Stomach (tissue), 9 donors: Measurements from ENCODE around the gene PRKCQ. TPM values are rescaled to one million over a fixed set of nuclear protein-coding genes. Genes with fewer than 3 reads are reported as not detected.

Experiments used
- DNase-seq, 2 donors: peaks; one replicate each; pipeline versions ENCODE4 v3.0.0 to v3.0.0-alpha.2; 2013 to 2019
- H3K27ac ChIP-seq, 5 donors: fragments of 200-600 bp in 4 of 5; sonication (generic) in 4 of 5; one replicate each; pipeline ENCODE4 v1.5.1; 2013 to 2019; ENCODE audit warnings: mild to moderate bottlenecking in 1 of 5, moderate library complexity in 1 of 5
- H3K27me3 ChIP-seq, 3 donors: fragments of 200-600 bp; sonication (generic); one replicate each; pipeline ENCODE4 v1.5.1; 2017 to 2019; ENCODE audit warnings: mixed run types in 1 of 3
- H3K36me3 ChIP-seq, 4 donors: fragments of 200-600 bp; sonication (generic); 1 replicate in 3 of 4; 2 replicates in 1 of 4; pipeline ENCODE4 v1.5.1; 2016 to 2019
- H3K4me1 ChIP-seq, 4 donors: fragments of 200-600 bp; sonication (generic); one replicate each; pipeline ENCODE4 v1.5.1; 2016 to 2019
- H3K4me3 ChIP-seq, 4 donors: fragments of 200-600 bp; sonication (generic) in 3 of 4; one replicate each; pipeline ENCODE4 v1.5.1; 2016 to 2019; ENCODE audit warnings: mild to moderate bottlenecking in 1 of 4
- H3K9me3 ChIP-seq, 4 donors: fragments of 200-600 bp; sonication (generic); one replicate each; pipeline ENCODE4 v1.5.1; 2016 to 2019
- CTCF ChIP-seq, 7 experiments: fragments of 450-650 bp in 4 of 7; fragments of 200-600 bp in 3 of 7; sonication (generic) in 3 of 7; IDR thresholded peaks; one replicate each; pipeline ENCODE4 v1.5.1; 2016 to 2019; ENCODE audit warnings: antibody characterized with exemption in 7 of 7, control low read depth in 2 of 7, mild to moderate bottlenecking in 1 of 7
- EP300 ChIP-seq: sonication (generic); formaldehyde crosslinking; IDR thresholded peaks from one replicate; pipeline ENCODE4 v1.6.1; 2017; ENCODE audit warnings: antibody characterized with exemption
- POLR2A ChIP-seq, 4 donors: fragments of 450-650 bp; IDR thresholded peaks; one replicate each; pipeline ENCODE4 v1.6.1; 2016; ENCODE audit warnings: antibody characterized with exemption in 4 of 4, control low read depth in 2 of 4, mild to moderate bottlenecking in 1 of 4, moderate library complexity in 1 of 4
- POLR2AphosphoS5 ChIP-seq, 3 donors: sonication (generic); formaldehyde crosslinking; IDR thresholded peaks; one replicate each; pipeline ENCODE4 v1.6.1; 2016; ENCODE audit warnings: antibody characterized with exemption in 3 of 3
- WGBS, 5 donors: extraction: QIAGEN DNeasy Blood & Tissue Kit in 3 of 5; methylation state at CpG; one replicate each; pipeline versions ENCODE4 v1.1.5 to v1.1.7; 2013 to 2018; 5-methylcytosine and 5-hydroxymethylcytosine counted together
- intact Hi-C: fragments of 100-400 bp; cut with DNase I; formaldehyde crosslinking; loops from one replicate; pipeline ENCODE4 v1.15.1; 2023; ENCODE audit warnings: low total_unique reads
- polyA plus RNA-seq, 3 donors: library from polyadenylated mRNA; stranded (reverse); fragments of 200-250 nt; gene quantifications; one replicate each; pipeline ENCODE4 v1.2.3, GENCODE V29; 2013
- total RNA-seq, 5 donors: library from RNA; depleted of rRNA; stranded (reverse); fragments of >200 nt; gene quantifications; one replicate each; pipeline versions ENCODE4 v1.1.0 to v1.2.3, GENCODE V29; 2014 to 2016
- donor health status: healthy with polysubstance abuse.
- donor health status: Bipolar disorder and iron deficiency.
- donor health status: healthy.

Gene PRKCQ
- total and polyA plus RNA-seq, 8 donors: 0.25 to 5.1 (median 0.63) TPM; not detected in 1

- Histone ChIP-seq H3K9me3 (no peaks in the 10 kb centered on the region), H3K4me1 (peaks cover 0 to under 1% (median 0%) of the 10 kb centered on the region in 4 donors), H3K27ac (no peak overlapping the region), H3K36me3 (no peaks in the 10 kb centered on the region), H3K27me3 (no peaks in the 10 kb centered on the region), H3K4me3 (no peak overlapping the region)
- WGBS, 5 donors: 60 to 72% (median 64%) methylated on average over 5 of the region's 5 CpGs
- peak in 1 of 2 donors; percentile 21 for DNase-seq
- TF ChIP-seq CTCF (IDR thresholded peaks at IDR 0.05): no peak
- intact Hi-C loops: no loop called here
Measured at GRCh38 chr10:6537770-6538169, 42.3 kb downstream of the PRKCQ start.

GRCh38 chr10:6536102-6536501 is 44.0 kb downstream of the PRKCQ start:
- H3K9me3 ChIP-seq: no peaks in the 10 kb centered on the region
- intact Hi-C loops: no loop called here
- WGBS, 5 donors: 73 to 100% (median 92%) methylated on average over 3 of the region's 3 CpGs

GRCh38 chr10:6535156-6535764 is 44.8 kb downstream of the PRKCQ start:
- Histone ChIP-seq H3K9me3 (no peaks in the 10 kb centered on the region), H3K36me3 (no peaks in the 10 kb centered on the region), H3K27ac (no peak overlapping the region), H3K4me1 (no peaks in the 10 kb centered on the region), H3K4me3 (no peak overlapping the region), H3K27me3 (no peaks in the 10 kb centered on the region)
- DNase-seq: no peak
- TF ChIP-seq POLR2A (IDR thresholded peaks at IDR 0.05): no peak
- no peak for TF ChIP-seq EP300
- no peak for TF ChIP-seq POLR2AphosphoS5 (IDR thresholded peaks at IDR 0.05)
- TF ChIP-seq CTCF (IDR thresholded peaks at IDR 0.05): no peak
- WGBS, 5 donors: 89 to 94% (median 94%) methylated on average over 11 of the region's 11 CpGs
- intact Hi-C loops: no loop called here

More at GRCh38 chr10:6536102-6536501, 44.0 kb downstream of the PRKCQ start:
- Histone ChIP-seq H3K36me3 (no peaks in the 10 kb centered on the region), H3K4me1 (no peaks in the 10 kb centered on the region), H3K27me3 (no peaks in the 10 kb centered on the region), H3K4me3 (no peak overlapping the region), H3K27ac (no peak overlapping the region)
- no peak for DNase-seq
- no peak for TF ChIP-seq POLR2A (IDR thresholded peaks at IDR 0.05)
- TF ChIP-seq EP300: no peak
- TF ChIP-seq CTCF (IDR thresholded peaks at IDR 0.05): no peak
- TF ChIP-seq POLR2AphosphoS5 (IDR thresholded peaks at IDR 0.05): no peak

- H3K27me3 ChIP-seq: no peaks in the 10 kb centered on the region
- H3K4me1 ChIP-seq: no peaks in the 10 kb centered on the region
- intact Hi-C loops: no loop called here
- TF ChIP-seq CTCF (IDR thresholded peaks at IDR 0.05) (no peak), EP300 (no peak), POLR2A (IDR thresholded peaks at IDR 0.05) (no peak), POLR2AphosphoS5 (IDR thresholded peaks at IDR 0.05) (no peak)
- no peak for DNase-seq
- H3K27ac ChIP-seq: no peak overlapping the region
- H3K36me3 ChIP-seq: no peaks in the 10 kb centered on the region
- H3K9me3 ChIP-seq: no peaks in the 10 kb centered on the region
- WGBS, 5 donors: 88 to 96% (median 92%) methylated on average over 5 of the region's 5 CpGs
- no peak overlapping the region for H3K4me3 ChIP-seq
Measured at GRCh38 chr10:6532321-6532720, 47.8 kb downstream of the PRKCQ start.
